Activated effector memory CD4-positive, alpha-beta T cell treated with Interleukin-2 at 50 U/mL for 16 hours (primary cell): Measurements from ENCODE around the gene MTHFD1L.
A peak's percentile ranks its signal among the peaks of the same experiment; 100 is the strongest.

Source experiments
- DNase-seq: peaks from one replicate; pipeline ENCODE4 v3.0.0-alpha.2; 2020

MTHFD1L gene

GRCh38 chr6:150866147-150866990 is 867 bp downstream of the MTHFD1L start:
- DNase-seq, result peak; percentile 71

- no peak for DNase-seq
Observed at GRCh38 chr6:150866991-150867501, 1.5 kb downstream of the MTHFD1L start.

- DNase-seq, result no peak
Observed at GRCh38 chr6:150868759-150869158, 3.3 kb downstream of the MTHFD1L start.

- no peak for DNase-seq
Observed at GRCh38 chr6:150874179-150874578, 8.7 kb downstream of the MTHFD1L start.

- no peak for DNase-seq
Observed at GRCh38 chr6:150875841-150876240, 10.3 kb downstream of the MTHFD1L start.

GRCh38 chr6:150876598-150876997 is 11.1 kb downstream of the MTHFD1L start:
- DNase-seq, result no peak

GRCh38 chr6:150877928-150878327 is 12.4 kb downstream of the MTHFD1L start:
- DNase-seq, result no peak

- DNase-seq, result no peak
Observed at GRCh38 chr6:150878347-150879213, 13.1 kb downstream of the MTHFD1L start.

GRCh38 chr6:150880336-150880735 is 14.8 kb downstream of the MTHFD1L start:
- DNase-seq, result no peak

- DNase-seq, result no peak
Observed at GRCh38 chr6:150881911-150882481, 16.5 kb downstream of the MTHFD1L start.

GRCh38 chr6:150883521-150883920 is 18.0 kb downstream of the MTHFD1L start:
- no peak for DNase-seq

GRCh38 chr6:150886155-150886554 is 20.7 kb downstream of the MTHFD1L start:
- DNase-seq, result no peak

- DNase-seq, result no peak
Observed at GRCh38 chr6:150887978-150888563, 22.6 kb downstream of the MTHFD1L start.

- DNase-seq, result no peak
Observed at GRCh38 chr6:150890346-150890745, 24.8 kb downstream of the MTHFD1L start.

GRCh38 chr6:150891888-150892485 is 26.5 kb downstream of the MTHFD1L start:
- peak; percentile 39 for DNase-seq

- no peak for DNase-seq
Observed at GRCh38 chr6:150894191-150894744, 28.8 kb downstream of the MTHFD1L start.

GRCh38 chr6:150894935-150895552 is 29.5 kb downstream of the MTHFD1L start:
- peak; percentile 8 for DNase-seq

- DNase-seq, result no peak
Observed at GRCh38 chr6:150895928-150896632, 30.6 kb downstream of the MTHFD1L start.

GRCh38 chr6:150897400-150897943 is 32.0 kb downstream of the MTHFD1L start:
- DNase-seq, result no peak

GRCh38 chr6:150898399-150899170 is 33.1 kb downstream of the MTHFD1L start:
- DNase-seq, result no peak
